Fibroblast of skin of right quadriceps (primary cell): ENCODE data around the gene PRKCSH.

Experiments
- DNase-seq: peaks from one replicate; pipeline ENCODE4 v3.0.0-alpha.2; 2013

PRKCSH gene

DNA sequence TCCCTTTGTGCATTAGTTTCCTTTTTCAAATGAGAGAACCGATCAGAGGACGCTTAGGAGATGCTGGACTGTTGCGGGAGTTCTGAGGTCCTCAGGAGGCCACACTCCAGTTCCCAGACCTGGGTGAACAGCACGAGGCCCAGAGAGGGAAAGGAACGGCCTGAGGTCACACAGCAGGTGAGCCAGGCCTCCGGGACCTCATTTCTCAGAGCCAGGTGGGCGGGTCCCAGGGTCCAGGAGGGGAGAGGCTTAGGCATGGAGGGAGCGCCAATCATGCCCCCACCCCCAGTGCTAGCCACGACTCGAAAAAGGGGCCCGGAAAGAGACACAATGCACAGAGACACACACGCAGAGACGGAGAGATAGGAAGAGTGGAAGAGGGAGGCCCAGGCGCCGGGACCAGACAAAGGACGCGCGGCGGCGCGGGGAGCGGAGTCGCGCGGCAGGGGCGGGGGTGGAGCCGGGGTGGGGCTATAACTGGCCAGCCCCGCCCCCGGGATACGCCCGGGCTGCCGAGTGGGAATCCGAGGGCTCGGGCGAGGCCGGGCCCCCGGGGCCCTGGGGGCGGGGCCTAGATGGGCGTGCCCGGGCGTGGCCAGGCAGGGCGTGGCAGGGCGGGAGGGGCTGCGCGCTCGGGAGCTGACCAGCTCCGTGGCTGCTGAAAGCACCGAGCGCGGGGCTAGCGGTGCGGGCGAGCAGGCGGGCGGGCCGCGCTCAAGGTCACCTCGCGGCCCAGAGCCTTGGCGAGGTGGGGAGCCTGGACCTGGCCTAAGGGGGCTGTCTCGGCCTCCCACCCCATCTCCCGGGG is 43.9 kb downstream of the PRKCSH start:
- no peak for DNase-seq

DNA sequence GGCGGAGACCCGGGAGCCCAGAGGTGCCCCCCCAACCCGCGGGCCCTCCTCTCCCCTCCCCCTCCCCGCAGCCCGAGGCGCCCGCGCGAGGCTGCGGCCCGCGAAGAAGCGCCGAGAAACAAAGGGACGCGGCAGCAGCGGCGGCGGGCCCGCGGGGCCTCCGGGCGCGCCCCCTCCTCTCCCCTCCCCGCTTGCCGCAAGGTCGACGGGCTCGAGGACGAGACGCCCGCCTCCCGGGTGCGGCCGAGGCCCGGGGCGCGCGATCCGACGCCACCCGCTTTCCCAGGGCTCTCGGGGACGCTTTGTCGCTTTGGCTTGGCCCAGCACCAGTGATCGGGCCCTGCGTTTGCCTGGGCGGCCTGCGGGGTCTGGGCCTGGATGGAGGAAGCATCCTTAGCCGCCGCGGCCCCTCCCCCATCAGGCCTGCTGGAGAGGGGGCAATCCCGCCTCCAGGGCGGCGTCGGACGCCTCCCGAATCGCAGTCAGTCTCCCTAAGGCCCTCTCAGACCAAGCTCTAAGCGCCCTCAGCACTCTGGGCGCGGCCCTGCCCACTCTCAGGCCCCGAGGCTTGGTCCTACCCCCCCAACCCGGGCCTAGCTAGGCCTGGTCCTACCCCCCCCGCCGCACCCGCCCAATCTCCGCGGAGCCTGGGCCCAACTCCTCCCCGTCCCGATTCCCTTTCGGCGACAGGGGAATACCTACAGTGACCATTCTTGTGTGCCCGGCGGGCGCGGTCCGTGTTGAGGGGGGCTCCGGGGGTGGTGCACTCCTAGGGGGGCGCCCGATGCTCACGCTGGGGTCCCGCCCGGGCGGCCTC is 44.7 kb downstream of the PRKCSH start:
- DNase-seq: no peak

DNA sequence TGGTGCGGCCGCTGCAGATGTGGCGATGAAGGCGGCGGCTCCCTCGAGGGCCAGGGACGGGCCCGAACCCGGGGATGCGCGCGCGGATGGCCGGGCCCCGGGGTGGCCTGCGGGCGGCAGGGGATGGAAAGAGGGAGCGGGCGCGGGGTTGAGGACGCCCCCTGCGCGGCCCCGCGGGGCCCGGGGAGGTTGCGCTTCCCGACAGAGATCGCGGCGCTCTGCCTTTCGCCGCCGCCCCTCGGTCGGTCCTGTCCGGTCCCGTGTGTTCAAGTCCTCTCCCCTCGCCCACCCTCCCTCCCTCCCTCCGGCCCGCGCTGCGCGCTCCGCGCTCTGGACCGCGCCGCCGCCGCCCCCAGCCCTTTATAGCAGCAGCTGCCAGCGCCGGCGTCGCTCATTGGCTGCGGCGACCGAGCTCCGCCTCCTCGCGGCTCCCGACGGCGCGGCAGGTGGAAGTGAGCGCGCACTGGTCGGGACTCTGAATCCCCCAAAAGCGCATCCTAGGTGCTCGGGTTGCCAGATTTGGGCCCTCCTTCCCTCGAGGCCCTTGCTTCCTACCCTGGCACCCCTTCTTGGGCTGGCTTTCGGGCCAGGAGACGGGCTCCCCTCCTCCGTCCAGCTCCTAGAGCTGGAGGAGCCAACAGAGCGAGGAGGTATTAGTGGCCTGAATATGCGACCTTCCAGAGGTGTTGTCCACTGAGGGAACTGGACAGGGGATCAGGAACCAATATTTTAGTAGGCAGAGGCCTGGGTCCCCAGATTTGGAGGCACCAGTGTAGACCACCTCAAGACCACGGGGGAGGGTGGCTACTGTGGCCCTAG is 45.5 kb downstream of the PRKCSH start, which contains the start of gene ELAVL3:
TSS of gene ELAVL3 (minus strand) at position 332 of the 819 bp plus-strand sequence. CDS start 438 bp downstream, outside the sequence.
- DNase-seq: no peak

DNA sequence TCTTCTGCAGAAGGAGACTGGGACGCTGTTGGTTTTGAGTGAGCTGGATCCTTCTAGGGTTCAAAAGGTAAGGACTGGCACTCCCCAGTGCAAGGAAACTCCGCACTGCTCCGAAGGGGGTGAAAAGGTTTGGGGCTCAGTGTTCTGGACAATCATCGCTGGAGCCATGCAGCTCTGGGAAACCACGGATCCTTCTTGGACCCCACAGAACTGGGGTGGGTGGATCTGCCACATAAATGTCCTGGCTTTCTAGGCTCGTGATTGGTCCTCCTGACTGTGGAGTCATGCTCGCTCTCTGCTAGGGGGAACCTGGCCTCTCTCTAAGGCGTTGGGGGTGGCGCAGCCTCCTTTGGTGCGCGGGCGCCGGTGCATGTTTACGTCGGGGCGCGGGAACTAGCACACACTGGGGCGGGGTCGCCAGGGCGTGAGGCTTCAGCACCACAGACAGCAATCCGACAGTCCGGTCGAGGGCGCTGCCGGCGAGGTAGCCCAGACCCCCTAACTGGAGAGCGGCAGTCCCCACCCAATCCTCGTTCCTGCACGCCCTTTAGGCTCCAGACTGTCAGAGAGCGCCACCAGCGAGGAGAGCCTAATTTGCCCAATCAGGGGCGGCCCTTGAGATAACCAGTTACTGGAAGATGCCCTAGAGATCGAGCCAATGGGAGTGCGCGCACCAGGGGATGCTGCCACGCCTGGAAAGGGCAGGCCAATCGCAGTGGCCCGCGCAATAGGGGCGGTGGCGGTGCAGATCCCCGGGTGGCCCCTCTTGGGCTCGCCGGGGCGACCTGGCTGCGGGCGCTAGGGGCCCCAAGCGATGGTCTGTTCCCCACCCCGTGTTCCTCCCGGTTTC is 46.3 kb downstream of the PRKCSH start:
- DNase-seq: peak; percentile 81

DNA sequence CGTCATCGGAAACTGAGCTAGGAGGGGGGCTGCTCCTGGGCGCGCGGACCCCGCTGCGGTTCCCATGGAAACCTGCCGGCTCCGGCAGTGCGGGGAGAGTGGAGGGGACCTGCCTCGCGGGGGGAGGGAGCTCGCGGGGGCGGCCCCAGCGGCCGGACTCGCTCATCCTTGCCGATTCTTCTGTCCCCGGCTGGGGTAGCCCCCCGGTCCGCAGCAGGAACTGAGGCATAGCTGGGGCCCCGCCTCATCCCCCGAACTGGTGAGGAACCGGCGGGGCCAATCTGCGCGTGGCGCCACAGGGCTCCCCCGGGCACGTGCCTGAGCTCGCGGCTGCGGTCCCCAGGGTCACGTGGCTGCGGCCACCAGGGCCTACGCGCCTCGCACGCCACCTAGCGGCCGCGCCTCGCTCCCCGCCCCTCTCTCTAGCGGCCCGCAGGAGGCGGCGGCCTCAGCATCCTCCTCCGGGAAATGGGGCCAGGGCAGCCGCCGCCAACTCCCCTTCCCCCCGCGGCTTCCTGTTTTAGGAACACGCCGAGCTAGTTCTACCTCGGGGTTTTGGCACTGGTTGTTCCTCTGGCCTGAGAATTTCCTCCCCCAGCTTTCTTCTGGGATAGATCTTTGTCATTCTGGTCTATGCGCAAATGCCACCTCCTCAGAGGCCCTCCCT is 47.1 kb downstream of the PRKCSH start:
- DNase-seq: peak; percentile 73

DNA sequence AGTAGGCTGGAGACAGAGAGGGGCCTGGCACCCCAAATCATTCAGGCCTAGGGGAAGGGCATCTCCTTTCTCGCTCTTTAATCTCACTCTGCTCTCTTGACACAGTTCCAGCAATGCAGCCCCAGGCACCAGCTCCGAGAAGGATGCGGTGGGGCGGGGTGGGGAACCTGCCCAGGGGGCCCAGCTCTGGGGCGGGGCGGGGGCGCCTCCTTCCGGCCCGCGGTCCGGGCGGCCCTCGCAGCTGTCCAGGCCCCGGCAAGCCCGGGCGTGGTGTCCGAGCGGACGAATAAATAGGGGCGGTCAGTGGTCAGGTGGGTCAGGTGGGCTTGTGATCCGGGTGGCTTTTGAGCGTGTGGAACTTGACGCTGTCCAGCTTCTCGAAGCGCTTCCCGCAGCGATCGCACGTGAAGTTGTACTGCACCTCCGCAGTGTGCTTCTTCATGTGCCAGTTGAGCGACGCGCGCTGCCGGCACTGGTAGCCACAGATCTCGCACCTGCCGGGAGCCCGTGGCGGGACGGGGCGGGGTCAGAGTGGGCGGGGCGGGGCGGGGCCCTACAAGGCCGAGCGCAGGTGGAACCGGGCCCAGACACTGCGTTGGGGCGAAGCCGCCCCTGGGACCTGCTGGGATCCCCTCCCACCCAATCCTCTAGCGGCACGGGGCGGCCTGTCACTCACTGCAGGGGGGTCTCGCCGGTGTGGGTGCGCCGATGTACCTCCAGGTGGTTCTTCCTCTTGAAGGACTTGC is 48.1 kb downstream of the PRKCSH start:
- no peak for DNase-seq

DNA sequence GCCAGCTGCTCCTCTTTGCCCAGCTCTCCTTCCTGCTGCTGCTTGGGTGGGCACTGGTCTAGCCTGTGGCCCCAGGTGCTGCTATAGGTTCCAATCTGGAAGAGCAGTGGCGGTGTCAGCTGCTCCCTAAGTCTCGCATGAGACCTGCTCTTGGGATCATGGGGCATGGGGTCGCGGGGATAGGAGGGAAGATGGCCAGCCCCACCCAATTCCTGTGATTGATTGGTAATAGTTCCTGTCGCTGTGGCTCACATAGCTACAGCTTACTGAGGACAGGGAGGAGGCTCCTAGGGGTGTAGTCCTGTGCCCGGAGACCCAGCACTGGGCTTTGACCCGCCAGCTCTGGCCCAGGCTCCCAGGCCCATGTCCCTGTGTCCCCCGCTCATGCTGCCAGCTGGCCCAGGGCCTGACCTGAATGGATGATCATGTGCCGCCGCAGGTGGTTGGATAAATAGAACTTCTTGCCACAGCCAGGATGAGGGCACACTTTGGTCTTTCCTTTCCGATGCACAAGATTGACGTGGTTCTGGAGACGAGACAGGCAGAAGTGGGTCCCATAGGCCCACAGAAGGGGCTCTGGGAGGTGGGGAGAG is 49.9 kb downstream of the PRKCSH start:
- no peak for DNase-seq

DNA sequence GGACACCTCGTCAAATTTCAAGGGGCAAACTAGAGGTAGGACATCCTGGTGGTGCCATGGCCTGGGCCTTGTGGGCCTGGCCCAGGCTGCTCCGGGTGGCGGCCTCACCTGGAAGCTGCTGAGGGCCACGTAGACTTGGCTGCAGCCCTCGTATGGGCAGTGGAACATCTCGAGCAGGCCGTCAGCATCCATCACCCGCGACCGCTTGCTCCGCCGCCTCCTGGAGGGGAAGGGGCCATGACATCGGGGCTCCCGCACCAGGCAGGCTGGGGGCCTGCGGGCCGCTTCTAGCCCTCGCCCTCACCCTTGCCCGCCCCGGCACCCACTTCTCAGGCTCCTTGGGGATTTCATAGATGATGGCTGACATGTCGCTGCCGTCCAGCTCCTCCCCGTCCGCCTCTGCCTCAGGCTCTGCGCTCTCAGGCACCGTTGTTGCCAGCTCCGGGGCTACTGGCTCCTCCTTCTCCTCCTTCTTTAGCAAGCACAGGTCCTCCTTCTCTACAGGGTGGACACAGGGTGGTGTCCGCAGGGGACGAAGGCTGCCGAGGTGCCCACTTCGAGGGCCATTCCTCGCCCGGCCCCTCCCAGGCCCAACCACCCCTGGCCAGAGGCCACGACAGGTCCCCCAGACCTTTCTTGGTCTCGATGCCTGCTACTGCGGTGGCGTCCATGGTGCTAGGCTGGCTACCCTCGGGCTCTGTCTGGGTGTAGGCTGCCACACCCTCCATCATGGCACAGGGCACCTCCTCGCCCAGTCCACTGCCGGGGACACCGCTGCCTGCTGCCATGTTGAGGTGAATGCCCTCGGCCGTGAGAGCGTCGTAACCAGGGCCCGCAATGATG is 51.4 kb downstream of the PRKCSH start:
- DNase-seq: no peak

DNA sequence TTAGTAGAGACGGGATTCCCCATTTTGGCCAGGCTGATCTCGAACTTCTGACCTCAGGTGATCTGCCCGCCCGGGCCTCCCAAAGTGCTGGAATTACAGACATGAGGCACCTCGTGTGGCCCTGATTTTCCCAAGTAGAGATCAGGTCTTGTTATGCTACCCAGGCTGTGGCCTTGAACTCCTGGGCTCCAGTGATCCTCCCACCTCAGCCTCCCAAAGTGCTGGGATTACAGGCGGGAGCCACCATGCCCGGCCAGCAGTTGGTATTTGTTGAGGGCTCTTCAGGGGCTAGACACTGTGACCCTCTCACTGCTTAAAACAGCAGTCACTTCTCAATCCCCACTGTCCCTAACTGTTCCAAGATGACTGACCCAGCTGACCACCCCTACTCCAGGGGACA is 53.9 kb downstream of the PRKCSH start:
- DNase-seq: no peak

DNA sequence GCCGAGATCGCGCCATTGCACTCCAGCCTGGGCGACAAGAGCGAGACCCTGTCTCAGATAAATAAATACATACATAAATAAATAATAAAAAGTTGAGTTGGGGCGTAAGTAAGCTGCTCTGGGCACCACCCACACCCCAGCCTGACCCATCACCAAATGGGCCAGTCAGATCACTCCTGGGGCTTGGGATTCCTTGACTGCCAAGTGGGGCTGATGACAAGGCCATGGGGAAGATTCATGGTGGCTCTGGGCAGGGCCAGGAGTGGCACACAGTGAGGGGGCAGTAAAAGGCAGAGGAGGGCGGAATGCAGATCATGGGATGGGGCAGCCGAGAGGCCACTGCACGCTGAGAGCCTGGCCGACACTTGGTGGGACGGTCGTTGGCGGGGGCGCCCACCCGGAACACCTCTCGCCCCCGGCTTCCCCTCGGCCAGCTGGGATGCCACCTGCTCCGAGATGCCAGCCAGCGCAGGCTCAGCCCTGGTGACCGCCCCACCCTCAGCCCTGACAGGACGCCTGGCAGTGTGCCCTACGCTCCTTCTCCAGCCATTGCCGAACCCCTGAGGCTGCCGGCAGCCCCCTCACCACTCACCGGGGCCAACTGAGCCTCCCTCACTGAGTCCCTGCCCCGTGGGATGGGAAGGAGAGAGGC is 59.3 kb downstream of the PRKCSH start:
- DNase-seq: no peak

DNA sequence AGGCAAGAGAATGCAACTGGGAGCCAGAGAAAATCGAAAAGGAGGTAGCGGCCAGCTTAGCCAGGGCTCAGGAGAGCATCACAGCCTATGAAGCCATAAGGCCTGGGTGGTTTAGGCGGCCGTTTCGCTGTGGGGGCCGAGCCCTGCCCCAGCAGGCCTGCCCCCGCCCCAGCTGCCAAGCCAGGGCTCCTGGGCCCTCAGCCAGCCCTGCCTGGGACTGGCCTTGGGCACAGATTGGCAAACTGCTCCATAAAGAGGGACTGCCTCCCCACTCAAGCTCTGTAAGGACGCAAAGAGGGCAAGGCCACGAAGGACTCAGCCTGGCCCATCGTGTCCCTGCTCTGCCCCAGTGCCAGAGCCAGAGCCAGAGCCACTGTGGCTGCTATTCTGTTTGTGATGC is 60.0 kb downstream of the PRKCSH start:
- DNase-seq: no peak

DNA sequence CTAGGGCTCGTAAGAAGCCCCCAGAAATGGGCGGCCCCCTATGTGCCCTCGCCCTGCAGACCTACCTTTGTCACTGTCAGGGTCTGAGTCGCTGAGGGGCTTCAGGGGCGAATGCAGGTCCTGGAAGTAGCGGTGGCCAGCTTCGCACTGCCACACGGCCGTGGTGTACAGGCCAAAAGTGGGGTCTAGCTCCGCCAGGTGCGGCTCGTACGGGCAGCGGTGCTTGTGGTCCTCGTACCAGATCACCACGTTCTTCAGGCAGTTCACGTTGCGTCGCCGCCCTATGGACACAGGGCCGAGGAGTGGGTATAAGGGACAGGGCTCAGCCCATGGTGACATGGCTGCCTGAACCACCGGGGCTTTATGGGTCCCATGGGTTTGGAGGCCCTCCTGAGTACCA is 60.5 kb downstream of the PRKCSH start:
- DNase-seq: no peak

DNA sequence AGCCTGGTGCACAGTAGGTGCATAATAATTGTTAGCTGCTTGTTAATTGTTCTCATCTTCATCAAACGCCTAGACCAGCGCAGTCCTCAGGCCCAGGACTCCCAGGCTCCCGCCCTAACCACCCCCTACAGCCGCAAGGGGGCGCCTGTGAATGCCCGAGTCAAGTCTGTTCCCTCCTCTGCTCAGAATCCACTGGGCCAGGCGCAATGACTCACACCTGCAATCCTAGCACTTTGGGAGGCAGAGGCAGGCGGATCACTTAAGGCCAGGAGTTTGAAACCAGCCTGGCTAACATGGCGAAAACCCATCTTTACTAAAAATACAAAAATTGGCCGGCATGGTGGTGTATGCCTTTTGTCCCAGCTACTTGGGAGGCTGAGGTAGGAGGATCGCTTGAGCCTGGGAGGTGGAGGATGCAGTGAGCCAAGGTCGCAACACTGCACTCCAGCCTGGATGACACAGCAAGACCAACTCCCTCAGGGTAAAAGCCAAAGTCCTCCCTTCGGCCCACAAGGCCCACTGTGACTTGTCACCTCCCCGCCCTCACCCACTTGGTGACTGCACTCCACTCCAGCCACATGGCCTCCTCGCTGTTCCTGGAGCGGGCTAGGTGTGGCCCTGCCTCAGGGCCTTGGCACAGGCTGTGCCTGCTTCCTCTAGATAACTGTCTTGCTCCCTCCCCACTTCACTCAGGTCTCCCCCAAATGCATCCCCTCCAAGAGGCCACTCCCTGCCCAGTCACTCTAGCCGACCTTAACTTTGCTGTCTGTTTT is 61.1 kb downstream of the PRKCSH start:
- peak; percentile 84 for DNase-seq

DNA sequence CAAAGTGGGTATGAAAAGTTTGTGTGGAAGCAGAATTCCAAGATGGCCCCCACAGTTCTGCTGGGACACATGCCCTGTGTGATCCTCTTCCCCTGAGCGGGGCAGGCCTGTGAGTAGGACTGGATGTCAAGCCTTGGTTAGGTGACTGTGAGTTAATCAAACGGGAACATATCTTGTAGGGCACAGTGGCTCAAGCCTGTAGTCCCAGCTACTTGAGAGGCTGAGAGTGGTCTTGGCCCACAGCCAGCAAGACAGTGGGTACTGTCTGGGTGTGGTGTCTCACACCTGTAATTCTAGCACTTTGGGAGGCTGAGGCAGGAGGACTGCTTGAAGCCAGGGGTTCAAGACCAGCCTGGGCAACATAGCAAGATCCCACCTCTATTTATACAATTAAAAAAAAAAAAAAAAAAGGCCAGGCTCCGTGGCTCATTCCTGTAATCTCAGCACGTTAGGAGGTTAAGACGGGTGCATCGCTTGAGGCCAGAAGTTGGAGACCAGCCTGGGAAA is 63.8 kb downstream of the PRKCSH start:
- no peak for DNase-seq

DNA sequence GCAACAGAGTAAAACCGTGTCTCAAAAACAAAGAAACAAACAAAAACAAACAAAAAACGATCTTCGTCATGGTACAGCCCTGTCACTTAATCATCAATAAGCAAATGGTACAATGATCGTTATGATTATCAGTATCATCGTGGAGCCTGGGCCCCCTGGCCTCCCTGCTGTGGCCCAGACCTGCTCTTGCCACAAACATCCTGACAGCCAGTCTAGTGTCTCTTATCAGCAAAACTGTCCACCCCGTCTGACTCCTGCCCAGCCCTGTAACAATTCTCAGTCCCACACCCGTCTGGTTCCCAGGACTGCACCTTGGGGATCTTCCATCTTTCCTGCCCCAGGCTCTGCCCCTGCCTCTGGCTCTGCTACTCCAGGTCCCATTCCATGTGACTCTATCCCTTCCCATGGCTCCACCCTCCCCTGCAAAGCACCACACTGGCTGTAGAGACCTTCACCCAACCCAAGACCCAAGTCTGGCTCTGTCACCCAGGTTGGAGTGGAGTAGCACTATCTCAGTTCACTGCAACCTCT is 64.5 kb downstream of the PRKCSH start:
- no peak for DNase-seq
